PC-3 (cell line): ENCODE results near the gene EWSR1. TPM values are rescaled to one million over a fixed set of nuclear protein-coding genes. Genes with fewer than 3 reads are reported as not detected.

Experiments
- ATAC-seq: fragments of 200-7000 bp; cut with Tn5 transposase; 2 replicates; pipeline ENCODE4 v1.9.1; 2020; ENCODE audit warnings: mild to moderate bottlenecking, moderate library complexity
- BruUV-seq: library from RNA; stranded (reverse); fragments of 400-500 nt; replicated peaks from 2 replicates; lab custom pipeline; 2021; lab: Mats Ljungman, UMichigan
- CTCF ChIA-PET: fragments of 300-600 bp; sonication (Branson Sonifier 250); formaldehyde crosslinking; loops from one replicate; lab custom pipeline; 2022; ENCODE audit warnings: antibody characterized with exemption; lab: Charles Lee
- POLR2A ChIA-PET: fragments of 300-600 bp; sonication (Branson Sonifier 250); formaldehyde crosslinking; loops from one replicate; lab custom pipeline; 2022; ENCODE audit warnings: antibody characterized with exemption; ENCODE audit not compliant: unreplicated experiment; lab: Charles Lee
- DNase-seq: peaks from one replicate; pipeline ENCODE4 v3.0.0-alpha.2; 2015
- H2AFZ ChIP-seq: fragments of 300-600 bp; sonication (generic); 2 replicates; pipeline ENCODE4 v1.6.0; 2016; ENCODE audit warnings: antibody characterized with exemption, low read length
- H3F3A ChIP-seq: fragments of 300-600 bp; sonication (generic); one replicate; pipeline ENCODE4 v1.6.0; 2017; ENCODE audit warnings: antibody characterized with exemption, low read length, control low read depth, mild to moderate bottlenecking; ENCODE audit not compliant: unreplicated experiment
- H3K27ac ChIP-seq: fragments of 300-600 bp; sonication (generic); 2 replicates; pipeline ENCODE4 v1.5.1; 2016; ENCODE audit warnings: mild to moderate bottlenecking, low read length
- H3K27me3 ChIP-seq: fragments of 300-600 bp; sonication (generic); 2 replicates; pipeline ENCODE4 v1.6.1; 2016; ENCODE audit warnings: low read length, mixed read lengths
- H3K36me3 ChIP-seq: fragments of 300-600 bp; sonication (generic); 2 replicates; pipeline ENCODE4 v1.6.1; 2016; ENCODE audit warnings: low read depth, mixed run types, low read length, mixed read lengths
- H3K4me1 ChIP-seq: fragments of 300-600 bp; sonication (generic); 2 replicates; pipeline ENCODE4 v1.5.1; 2016; ENCODE audit warnings: low read length; ENCODE audit not compliant: insufficient read depth
- H3K4me2 ChIP-seq: fragments of 300-600 bp; sonication (generic); 2 replicates; pipeline ENCODE4 v1.6.0; 2016; ENCODE audit warnings: low read length
- H3K4me3 ChIP-seq: fragments of 300-600 bp; sonication (generic); 2 replicates; pipeline ENCODE4 v1.5.1; 2016; ENCODE audit warnings: mild to moderate bottlenecking, low read length, mixed read lengths
- H3K79me2 ChIP-seq: fragments of 300-600 bp; sonication (generic); 2 replicates; pipeline ENCODE4 v1.6.1; 2017; ENCODE audit warnings: low read length, mixed read lengths
- H3K9ac ChIP-seq: fragments of 300-600 bp; sonication (generic); 2 replicates; pipeline ENCODE4 v1.6.0; 2016; ENCODE audit warnings: mild to moderate bottlenecking, low read length
- H3K9me2 ChIP-seq: fragments of 300-600 bp; sonication (generic); replicated peaks from 2 replicates; pipeline ENCODE4 v1.6.1; 2016; ENCODE audit warnings: mixed run types, low read length, mixed read lengths
- H3K9me3 ChIP-seq: fragments of 300-600 bp; sonication (generic); 2 replicates; pipeline ENCODE4 v1.6.1; 2016; ENCODE audit warnings: low read length, mixed read lengths
- H4K20me1 ChIP-seq: fragments of 300-600 bp; sonication (generic); 2 replicates; pipeline ENCODE4 v1.6.1; 2016; ENCODE audit warnings: low read length, mixed read lengths
- EZH2 ChIP-seq: fragments of 300-600 bp; sonication (generic); IDR thresholded peaks from one replicate; pipeline ENCODE4 v1.6.1; 2017; ENCODE audit warnings: antibody characterized with exemption, mild to moderate bottlenecking, low read length; ENCODE audit not compliant: unreplicated experiment
- EZH2phosphoT487 ChIP-seq: fragments of 300-600 bp; sonication (generic); IDR thresholded peaks from 2 replicates; pipeline ENCODE4 v1.6.1; 2018; ENCODE audit warnings: mild to moderate bottlenecking, antibody characterized with exemption, low read length, borderline replicate concordance
- intact Hi-C: fragments of 100-400 bp; cut with micrococcal nuclease; formaldehyde crosslinking; loops from 2 replicates; pipeline ENCODE4 v1.9.0; 2023
- total RNA-seq: library from RNA; depleted of rRNA; stranded (reverse); fragments of >200 nt; gene quantifications from 2 replicates; pipeline ENCODE4 v1.2.3, GENCODE V29; 2014
- TF ChIP-seq, protein P1 (sequence below): fragments of 300-600 bp; sonication (generic); conservative IDR thresholded peaks from 2 replicates; pipeline ENCODE4 v1.5.1; 2017; ENCODE audit warnings: antibody characterized with exemption, low read depth, mild to moderate bottlenecking, low read length

EWSR1 gene
- total RNA-seq, 1 experiment from 2014 or later = 288 TPM

GRCh38 chr22:29312218-29313125 lies 44.4 kb downstream of the EWSR1 start:
- Histone ChIP-seq H3K27ac (no peak overlapping the region), H3K4me3 (no peak overlapping the region), H3K9ac (no peak overlapping the region), H3K9me2 (no peaks in the 10 kb centered on the region), H4K20me1 (no peaks in the 10 kb centered on the region), H3K27me3 (peaks cover 5% of the 10 kb centered on the region; the same call in 1 of the 2 replicates), H3K79me2 (peaks cover 29% of the 10 kb centered on the region), H3K4me2 (no peak overlapping the region), H3K9me3 (no peaks in the 10 kb centered on the region), H3F3A (no peaks in the 10 kb centered on the region), H3K36me3 (no peaks in the 10 kb centered on the region), H3K4me1 (peaks cover 42% of the 10 kb centered on the region), H2AFZ (no peak overlapping the region)
- ChIA-PET POLR2A (no interaction called here), CTCF (interaction anchor here (0.7 kb wide), 1 partner anchor 8 kb away, joined by 3 read pairs; no protein-coding TSS in a partner anchor)
- no TSS peak for BruUV-seq
- no peak for ATAC-seq
- TF ChIP-seq EZH2phosphoT487 (no peak), EZH2 (no peak)
- TF ChIP-seq, protein P1, sequence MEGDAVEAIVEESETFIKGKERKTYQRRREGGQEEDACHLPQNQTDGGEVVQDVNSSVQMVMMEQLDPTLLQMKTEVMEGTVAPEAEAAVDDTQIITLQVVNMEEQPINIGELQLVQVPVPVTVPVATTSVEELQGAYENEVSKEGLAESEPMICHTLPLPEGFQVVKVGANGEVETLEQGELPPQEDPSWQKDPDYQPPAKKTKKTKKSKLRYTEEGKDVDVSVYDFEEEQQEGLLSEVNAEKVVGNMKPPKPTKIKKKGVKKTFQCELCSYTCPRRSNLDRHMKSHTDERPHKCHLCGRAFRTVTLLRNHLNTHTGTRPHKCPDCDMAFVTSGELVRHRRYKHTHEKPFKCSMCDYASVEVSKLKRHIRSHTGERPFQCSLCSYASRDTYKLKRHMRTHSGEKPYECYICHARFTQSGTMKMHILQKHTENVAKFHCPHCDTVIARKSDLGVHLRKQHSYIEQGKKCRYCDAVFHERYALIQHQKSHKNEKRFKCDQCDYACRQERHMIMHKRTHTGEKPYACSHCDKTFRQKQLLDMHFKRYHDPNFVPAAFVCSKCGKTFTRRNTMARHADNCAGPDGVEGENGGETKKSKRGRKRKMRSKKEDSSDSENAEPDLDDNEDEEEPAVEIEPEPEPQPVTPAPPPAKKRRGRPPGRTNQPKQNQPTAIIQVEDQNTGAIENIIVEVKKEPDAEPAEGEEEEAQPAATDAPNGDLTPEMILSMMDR = no peak
- no peak for DNase-seq
- intact Hi-C loops = no loop called here

- BruUV-seq = no TSS peak
- H3K9me3 ChIP-seq = no peaks in the 10 kb centered on the region
- ChIA-PET CTCF (interaction anchor here (0.7 kb wide), 1 partner anchor 9 kb away, joined by 3 read pairs; no protein-coding TSS in a partner anchor), POLR2A (no interaction called here)
- no peak overlapping the region for H3K9ac ChIP-seq
- H3K27ac ChIP-seq = no peak overlapping the region
- H2AFZ ChIP-seq = no peak overlapping the region
- DNase-seq = no peak
- peaks cover 22% of the 10 kb centered on the region for H3K79me2 ChIP-seq
- H3K36me3 ChIP-seq = no peaks in the 10 kb centered on the region
- ATAC-seq = no peak
- peaks cover 35% of the 10 kb centered on the region for H3K4me1 ChIP-seq
- peaks cover 5% of the 10 kb centered on the region; the same call in 1 of the 2 replicates for H3K27me3 ChIP-seq
- H3F3A ChIP-seq = no peaks in the 10 kb centered on the region
- TF ChIP-seq EZH2 (no peak), EZH2phosphoT487 (no peak)
- TF ChIP-seq, protein P1 = peak; percentile 51
- no peaks in the 10 kb centered on the region for H3K9me2 ChIP-seq
- H4K20me1 ChIP-seq = no peaks in the 10 kb centered on the region
- no peak overlapping the region for H3K4me3 ChIP-seq
- intact Hi-C loops = no loop called here
- H3K4me2 ChIP-seq = no peak overlapping the region
Observed at GRCh38 chr22:29313126-29313575, 45.1 kb downstream of the EWSR1 start.
